ENCODE results near the gene UQCR10. TPM values are rescaled to one million over a fixed set of nuclear protein-coding genes. Genes with fewer than 3 reads are reported as not detected.

The UQCR10 gene
- total RNA-seq, 4 donors from 2014 or later = 54.3 to 78.6 (median 64.9) TPM

- WGBS, 2 donors (ENCODE audit: low coverage in 1 of 2) = no CpG with 5 or more reads among the region's 5 CpGs
Observed at GRCh38 chr22:29740216-29740615, 27.0 kb upstream of the UQCR10 start.

GRCh38 chr22:29741926-29742325 lies 25.2 kb upstream of the UQCR10 start:
- Histone ChIP-seq H3K36me3 (peaks cover 0 to 99% of the 10 kb centered on the region in 2 donors), H3K4me3 (no peak overlapping the region), H3K27me3 (no peaks in the 10 kb centered on the region), H3K9me3 (no peaks in the 10 kb centered on the region), H3K27ac (no peak overlapping the region), H3K4me1 (no peaks in the 10 kb centered on the region)
- TF ChIP-seq POLR2A (IDR thresholded peaks at IDR 0.05) = no peak
- no peak for TF ChIP-seq CTCF (IDR thresholded peaks at IDR 0.05)
- TF ChIP-seq POLR2AphosphoS5 (IDR thresholded peaks at IDR 0.05) = no peak
- TF ChIP-seq EP300 (IDR thresholded peaks at IDR 0.05) = no peak
- no peak for ATAC-seq
- 86 to 90% methylated on average over 1 to 2 of the region's 2 CpGs for WGBS, 2 donors (ENCODE audit: low coverage in 1 of 2)

More at GRCh38 chr22:29740216-29740615, 27.0 kb upstream of the UQCR10 start:
- TF ChIP-seq POLR2A (IDR thresholded peaks at IDR 0.05) = no peak
- TF ChIP-seq CTCF (IDR thresholded peaks at IDR 0.05) = no peak
- TF ChIP-seq EP300 (IDR thresholded peaks at IDR 0.05) = no peak
- no peak for TF ChIP-seq POLR2AphosphoS5 (IDR thresholded peaks at IDR 0.05)
- no peaks in the 10 kb centered on the region for H3K27me3 ChIP-seq
- no peaks in the 10 kb centered on the region for H3K4me1 ChIP-seq
- ATAC-seq = no peak
- no peaks in the 10 kb centered on the region for H3K9me3 ChIP-seq
- H3K4me3 ChIP-seq = no peak overlapping the region
- H3K27ac ChIP-seq = no peak overlapping the region
- H3K36me3 ChIP-seq = peaks cover 0 to 95% of the 10 kb centered on the region in 2 donors

GRCh38 chr22:29742326-29742725 lies 24.8 kb upstream of the UQCR10 start:
- H3K4me1 ChIP-seq = no peaks in the 10 kb centered on the region
- H3K9me3 ChIP-seq = no peaks in the 10 kb centered on the region
- H3K36me3 ChIP-seq = peaks cover 0 to 99% of the 10 kb centered on the region in 2 donors
- H3K4me3 ChIP-seq = no peak overlapping the region
- no peaks in the 10 kb centered on the region for H3K27me3 ChIP-seq
- no peak overlapping the region for H3K27ac ChIP-seq
- ATAC-seq = no peak
- TF ChIP-seq POLR2AphosphoS5 (IDR thresholded peaks at IDR 0.05) (no peak), CTCF (IDR thresholded peaks at IDR 0.05) (no peak), EP300 (IDR thresholded peaks at IDR 0.05) (no peak), POLR2A (IDR thresholded peaks at IDR 0.05) (no peak)
- WGBS, 2 donors (ENCODE audit: low coverage in 1 of 2) = 74% methylated on average over 7 of the region's 13 CpGs; no CpG with 5 or more reads in 1 of the 2 donors

GRCh38 chr22:29744902-29745301 lies 22.3 kb upstream of the UQCR10 start:
- no peak overlapping the region for H3K4me3 ChIP-seq
- H3K36me3 ChIP-seq = peaks cover 0 to 93% of the 10 kb centered on the region in 2 donors
- H3K9me3 ChIP-seq = no peaks in the 10 kb centered on the region
- no peaks in the 10 kb centered on the region for H3K27me3 ChIP-seq
- no peak for ATAC-seq
- TF ChIP-seq POLR2AphosphoS5 (IDR thresholded peaks at IDR 0.05) = no peak
- no peak for TF ChIP-seq EP300 (IDR thresholded peaks at IDR 0.05)
- TF ChIP-seq POLR2A (IDR thresholded peaks at IDR 0.05) = no peak
- no peak for TF ChIP-seq CTCF (IDR thresholded peaks at IDR 0.05)
- H3K27ac ChIP-seq = no peak overlapping the region
- WGBS, 2 donors (ENCODE audit: low coverage in 1 of 2) = 57% methylated on average over 4 of the region's 8 CpGs; no CpG with 5 or more reads in 1 of the 2 donors
- no peaks in the 10 kb centered on the region for H3K4me1 ChIP-seq

- WGBS, 2 donors (ENCODE audit: low coverage in 1 of 2) = 80 to 89% methylated on average over 1 to 5 of the region's 7 CpGs
- no peak for ATAC-seq
- Histone ChIP-seq H3K36me3 (peaks cover 0 to 80% of the 10 kb centered on the region in 2 donors), H3K9me3 (no peaks in the 10 kb centered on the region), H3K4me3 (no peak overlapping the region), H3K27me3 (no peaks in the 10 kb centered on the region), H3K4me1 (no peaks in the 10 kb centered on the region), H3K27ac (no peak overlapping the region)
- TF ChIP-seq EP300 (IDR thresholded peaks at IDR 0.05) = no peak
- TF ChIP-seq POLR2AphosphoS5 (IDR thresholded peaks at IDR 0.05) = no peak
- no peak for TF ChIP-seq POLR2A (IDR thresholded peaks at IDR 0.05)
- TF ChIP-seq CTCF (IDR thresholded peaks at IDR 0.05) = no peak
Observed at GRCh38 chr22:29747832-29748231, 19.3 kb upstream of the UQCR10 start.

Data from gastroesophageal sphincter (tissue), 4 donors.